ENCODE measurements around the gene GLE1.

- TF ChIP-seq CTCF (conservative IDR thresholded peaks at IDR 0.05) (no peak), EZH2 (IDR thresholded peaks at IDR 0.05; ENCODE audit: low read depth) (no peak)
Measured at GRCh38 chr9:128481561-128481960, 23.0 kb upstream of the GLE1 start.
